Activated CD8-positive, alpha-beta memory T cell treated with anti-CD3 and anti-CD28 coated beads for 48 hours (primary cell): Measurements from ENCODE around the gene RNU1-2.
"Not testable (repeated sequence)": the region's sequence is repeated elsewhere in the genome, so short reads cannot be mapped to it uniquely, and the experiment has no call there.

Experiments
- DNase-seq, 3 experiments: peaks; one replicate each; pipeline ENCODE4 v3.0.0-alpha.2; 2020; ENCODE audit warnings: low read depth in 2 of 3, low spot score in 2 of 3

RNU1-2 gene

GRCh38 chr1:16925635-16926490 lies 30.1 kb downstream of the RNU1-2 start:
- no peak for DNase-seq

- DNase-seq, result no peak
These were observed 30.8 kb downstream of the RNU1-2 start for GRCh38 chr1:16926491-16927073.

- DNase-seq, result no peak
These were observed 31.5 kb downstream of the RNU1-2 start for GRCh38 chr1:16927256-16927655.

GRCh38 chr1:16927711-16928485 lies 32.1 kb downstream of the RNU1-2 start:
- DNase-seq, result no peak

GRCh38 chr1:16929146-16930041 lies 33.6 kb downstream of the RNU1-2 start:
- not testable (repeated sequence) for DNase-seq

- DNase-seq, result not testable (repeated sequence)
These were observed 35.6 kb downstream of the RNU1-2 start for GRCh38 chr1:16931206-16931934.

- not testable (repeated sequence) for DNase-seq
These were observed 38.2 kb downstream of the RNU1-2 start for GRCh38 chr1:16933945-16934344.

- not testable (repeated sequence) for DNase-seq
These were observed 40.8 kb downstream of the RNU1-2 start for GRCh38 chr1:16936580-16936979.

GRCh38 chr1:16938351-16939321 lies 42.9 kb downstream of the RNU1-2 start:
- DNase-seq, result no peak

- DNase-seq, result not testable (repeated sequence)
These were observed 43.8 kb downstream of the RNU1-2 start for GRCh38 chr1:16939386-16940180.

- DNase-seq, result no peak
These were observed 48.3 kb downstream of the RNU1-2 start for GRCh38 chr1:16944038-16944437.

- DNase-seq, result not testable (repeated sequence)
These were observed 49.7 kb downstream of the RNU1-2 start for GRCh38 chr1:16945512-16945911.
